HEK293 (cell line): ENCODE data around the gene PLCD3.
A peak's percentile ranks its signal among the peaks of the same experiment; 100 is the strongest.

Experiments
- CTCF ChIA-PET: fragments of 350-600 bp; formaldehyde crosslinking; extraction: SDS; loops from one replicate; lab custom pipeline; 2021; ENCODE audit warnings: antibody characterized with exemption; lab: Yijun Ruan, JAX
- POLR2A ChIA-PET: fragments of 300-600 bp; formaldehyde crosslinking; extraction: SDS; loops from one replicate; lab custom pipeline; 2020; ENCODE audit warnings: antibody characterized with exemption, inconsistent platforms; lab: Yijun Ruan, JAX
- H3K27ac ChIP-seq: fragments of 200-500 bp; sonication (Bioruptor generic); 2 replicates; pipeline ENCODE4 v1.5.1; 2014; ENCODE audit warnings: low read depth, low read length, control low read depth, inconsistent platforms; ENCODE audit errors: extremely low read depth
- H3K36me3 ChIP-seq, 2 experiments: fragments of 200-500 bp in 1 of 2; sonication (Bioruptor generic) in 1 of 2; 1 replicate in 1 of 2; 2 replicates in 1 of 2; pipeline ENCODE4 v1.5.1; 2014 to 2017; ENCODE audit warnings: inconsistent platforms in 2 of 2, low read length in 2 of 2; ENCODE audit not compliant: control insufficient read depth in 2 of 2, insufficient read depth in 1 of 2
- H3K4me1 ChIP-seq: fragments of 200-500 bp; sonication (Bioruptor generic); 2 replicates; pipeline ENCODE4 v1.5.1; 2014; ENCODE audit warnings: mild to moderate bottlenecking, low read length, inconsistent platforms; ENCODE audit not compliant: control insufficient read depth, insufficient read depth
- H3K4me3 ChIP-seq: 2 replicates; pipeline ENCODE4 v1.5.1; 2011; ENCODE audit warnings: low read depth, mild to moderate bottlenecking, control low read depth, low read length, moderate library complexity
- H3K9me3 ChIP-seq: fragments of 200-500 bp; sonication (Bioruptor generic); 2 replicates; pipeline ENCODE4 v1.5.1; 2014; ENCODE audit warnings: low read depth, low read length, inconsistent platforms; ENCODE audit not compliant: control insufficient read depth, insufficient read depth
- REPIN1 ChIP-seq: fragments of 450-650 bp; formaldehyde crosslinking; IDR thresholded peaks from 2 replicates; pipeline ENCODE4 v1.5.1; 2017; ENCODE audit warnings: missing biosample characterization, missing genetic modification characterization, low read depth
- YY2 ChIP-seq: fragments of 450-650 bp; formaldehyde crosslinking; IDR thresholded peaks from 2 replicates; pipeline ENCODE4 v1.5.1; 2016; ENCODE audit warnings: missing biosample characterization, missing genetic modification characterization
- ZBTB17 ChIP-seq: fragments of 450-650 bp; formaldehyde crosslinking; IDR thresholded peaks from 2 replicates; pipeline ENCODE4 v1.5.1; 2016; ENCODE audit warnings: missing biosample characterization, missing genetic modification characterization
- ZBTB8A ChIP-seq: fragments of 450-650 bp; formaldehyde crosslinking; IDR thresholded peaks from 2 replicates; pipeline ENCODE4 v1.5.1; 2016; ENCODE audit warnings: missing biosample characterization, missing genetic modification characterization
- ZFP41 ChIP-seq: fragments of 450-650 bp; formaldehyde crosslinking; IDR thresholded peaks from 2 replicates; pipeline ENCODE4 v1.5.1; 2016; ENCODE audit warnings: missing biosample characterization, missing genetic modification characterization, borderline replicate concordance
- ZIC2 ChIP-seq: fragments of 450-650 bp; formaldehyde crosslinking; IDR thresholded peaks from 2 replicates; pipeline ENCODE4 v1.5.1; 2016; ENCODE audit warnings: missing biosample characterization, missing genetic modification characterization
- ZNF121 ChIP-seq: fragments of 450-650 bp; formaldehyde crosslinking; IDR thresholded peaks from 2 replicates; pipeline ENCODE4 v1.5.1; 2016; ENCODE audit warnings: missing biosample characterization, missing genetic modification characterization
- ZNF221 ChIP-seq: fragments of 450-650 bp; formaldehyde crosslinking; IDR thresholded peaks from 2 replicates; pipeline ENCODE4 v1.5.1; 2017; ENCODE audit warnings: missing biosample characterization, missing genetic modification characterization, borderline replicate concordance
- ZNF350 ChIP-seq: fragments of 450-650 bp; formaldehyde crosslinking; IDR thresholded peaks from 2 replicates; pipeline ENCODE4 v1.5.0; 2017; ENCODE audit warnings: missing biosample characterization, mild to moderate bottlenecking, missing genetic modification characterization
- ZNF596 ChIP-seq: fragments of 450-650 bp; IDR thresholded peaks from 2 replicates; pipeline ENCODE4 v1.5.0; 2018; ENCODE audit warnings: missing biosample characterization, mild to moderate bottlenecking, missing genetic modification characterization, moderate library complexity
- ZNF664 ChIP-seq: fragments of 450-650 bp; formaldehyde crosslinking; IDR thresholded peaks from 2 replicates; pipeline ENCODE4 v1.5.1; 2016; ENCODE audit warnings: missing biosample characterization, missing genetic modification characterization
- ZNF747 ChIP-seq: fragments of 450-650 bp; formaldehyde crosslinking; IDR thresholded peaks from 2 replicates; pipeline ENCODE4 v1.5.1; 2016; ENCODE audit warnings: missing biosample characterization, missing genetic modification characterization
- ZNF768 ChIP-seq: fragments of 450-650 bp; formaldehyde crosslinking; IDR thresholded peaks from 2 replicates; pipeline ENCODE4 v1.5.1; 2018; ENCODE audit warnings: missing biosample characterization, mild to moderate bottlenecking, missing genetic modification characterization
- TF ChIP-seq, protein P1 (sequence below): fragments of 450-650 bp; formaldehyde crosslinking; conservative IDR thresholded peaks from 2 replicates; pipeline ENCODE4 v1.5.1; 2016; ENCODE audit warnings: low read depth, missing biosample characterization, missing genetic modification characterization
- TF ChIP-seq, protein P2 (sequence below): fragments of 450-650 bp; formaldehyde crosslinking; IDR thresholded peaks from 2 replicates; pipeline ENCODE4 v1.5.1; 2017; ENCODE audit warnings: missing biosample characterization, missing genetic modification characterization
- TF ChIP-seq, protein P3 (sequence below): fragments of 450-650 bp; formaldehyde crosslinking; IDR thresholded peaks from 2 replicates; pipeline ENCODE4 v1.5.1; 2016; ENCODE audit warnings: missing biosample characterization, missing genetic modification characterization
- TF ChIP-seq, protein P4 (sequence below): fragments of 450-650 bp; IDR thresholded peaks from 2 replicates; pipeline ENCODE4 v1.5.1; 2018; ENCODE audit warnings: missing biosample characterization, mild to moderate bottlenecking, missing genetic modification characterization
- TF ChIP-seq, protein P5 (sequence below): fragments of 450-650 bp; formaldehyde crosslinking; IDR thresholded peaks from 2 replicates; pipeline ENCODE4 v1.5.1; 2016; ENCODE audit warnings: missing biosample characterization, missing genetic modification characterization

The PLCD3 gene

DNA sequence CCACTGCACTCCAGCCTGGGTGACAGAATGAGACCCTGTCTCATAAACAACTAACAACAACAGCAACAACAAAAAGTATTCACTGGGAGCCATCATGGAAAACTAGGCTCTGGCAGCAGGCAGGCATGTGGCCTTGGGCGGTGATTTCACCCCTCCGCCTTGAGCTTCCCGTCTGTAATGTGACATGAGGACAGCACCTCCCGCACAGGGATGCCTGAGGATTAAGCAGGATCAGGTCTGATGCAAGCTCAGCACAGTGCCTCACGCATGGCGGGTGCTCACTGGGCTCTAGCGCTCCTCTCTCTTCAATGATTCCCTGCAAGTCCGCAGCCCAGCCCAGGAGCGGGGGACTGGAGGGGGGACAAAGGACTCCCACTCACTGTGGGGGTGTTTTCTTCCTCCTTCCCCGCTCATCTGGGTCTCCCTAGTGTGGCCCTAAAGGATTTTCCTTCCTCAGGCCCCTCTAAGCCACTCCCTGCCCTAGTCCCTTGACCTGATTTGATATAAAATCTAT is 2.8 kb downstream of the PLCD3 start (continued):
- TF ChIP-seq, protein P1, sequence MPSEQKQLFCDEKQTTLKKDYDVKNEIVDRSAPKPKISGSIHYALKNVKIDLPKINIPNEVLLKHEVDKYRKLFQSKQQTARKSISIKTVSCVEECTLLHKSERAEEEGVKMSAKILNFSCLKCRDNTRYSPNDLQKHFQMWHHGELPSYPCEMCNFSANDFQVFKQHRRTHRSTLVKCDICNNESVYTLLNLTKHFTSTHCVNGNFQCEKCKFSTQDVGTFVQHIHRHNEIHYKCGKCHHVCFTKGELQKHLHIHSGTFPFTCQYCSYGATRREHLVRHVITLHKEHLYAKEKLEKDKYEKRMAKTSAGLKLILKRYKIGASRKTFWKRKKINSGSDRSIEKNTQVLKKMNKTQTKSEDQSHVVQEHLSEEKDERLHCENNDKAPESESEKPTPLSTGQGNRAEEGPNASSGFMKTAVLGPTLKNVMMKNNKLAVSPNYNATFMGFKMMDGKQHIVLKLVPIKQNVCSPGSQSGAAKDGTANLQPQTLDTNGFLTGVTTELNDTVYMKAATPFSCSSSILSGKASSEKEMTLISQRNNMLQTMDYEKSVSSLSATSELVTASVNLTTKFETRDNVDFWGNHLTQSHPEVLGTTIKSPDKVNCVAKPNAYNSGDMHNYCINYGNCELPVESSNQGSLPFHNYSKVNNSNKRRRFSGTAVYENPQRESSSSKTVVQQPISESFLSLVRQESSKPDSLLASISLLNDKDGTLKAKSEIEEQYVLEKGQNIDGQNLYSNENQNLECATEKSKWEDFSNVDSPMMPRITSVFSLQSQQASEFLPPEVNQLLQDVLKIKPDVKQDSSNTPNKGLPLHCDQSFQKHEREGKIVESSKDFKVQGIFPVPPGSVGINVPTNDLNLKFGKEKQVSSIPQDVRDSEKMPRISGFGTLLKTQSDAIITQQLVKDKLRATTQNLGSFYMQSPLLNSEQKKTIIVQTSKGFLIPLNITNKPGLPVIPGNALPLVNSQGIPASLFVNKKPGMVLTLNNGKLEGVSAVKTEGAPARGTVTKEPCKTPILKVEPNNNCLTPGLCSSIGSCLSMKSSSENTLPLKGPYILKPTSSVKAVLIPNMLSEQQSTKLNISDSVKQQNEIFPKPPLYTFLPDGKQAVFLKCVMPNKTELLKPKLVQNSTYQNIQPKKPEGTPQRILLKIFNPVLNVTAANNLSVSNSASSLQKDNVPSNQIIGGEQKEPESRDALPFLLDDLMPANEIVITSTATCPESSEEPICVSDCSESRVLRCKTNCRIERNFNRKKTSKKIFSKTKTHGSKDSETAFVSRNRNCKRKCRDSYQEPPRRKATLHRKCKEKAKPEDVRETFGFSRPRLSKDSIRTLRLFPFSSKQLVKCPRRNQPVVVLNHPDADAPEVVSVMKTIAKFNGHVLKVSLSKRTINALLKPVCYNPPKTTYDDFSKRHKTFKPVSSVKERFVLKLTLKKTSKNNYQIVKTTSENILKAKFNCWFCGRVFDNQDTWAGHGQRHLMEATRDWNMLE (tag by site-specific recombination), result no peak
- TF ChIP-seq ZNF596 (tag by site-specific recombination) (0 out of 2 replicates have a peak, but pooled peaks have one; percentile 52), YY2 (tag by site-specific recombination) (peak; percentile 23; the same call in 1 of the 2 replicates), ZNF768 (tag by site-specific recombination) (no peak), ZIC2 (tag by site-specific recombination) (peak; percentile 26; the same call in 1 of the 2 replicates), ZBTB17 (tag by site-specific recombination) (peak; percentile 93), ZBTB8A (peak; percentile 51; the same call in 1 of the 2 replicates), REPIN1 (tag by site-specific recombination) (no peak)
- TF ChIP-seq, protein P2, sequence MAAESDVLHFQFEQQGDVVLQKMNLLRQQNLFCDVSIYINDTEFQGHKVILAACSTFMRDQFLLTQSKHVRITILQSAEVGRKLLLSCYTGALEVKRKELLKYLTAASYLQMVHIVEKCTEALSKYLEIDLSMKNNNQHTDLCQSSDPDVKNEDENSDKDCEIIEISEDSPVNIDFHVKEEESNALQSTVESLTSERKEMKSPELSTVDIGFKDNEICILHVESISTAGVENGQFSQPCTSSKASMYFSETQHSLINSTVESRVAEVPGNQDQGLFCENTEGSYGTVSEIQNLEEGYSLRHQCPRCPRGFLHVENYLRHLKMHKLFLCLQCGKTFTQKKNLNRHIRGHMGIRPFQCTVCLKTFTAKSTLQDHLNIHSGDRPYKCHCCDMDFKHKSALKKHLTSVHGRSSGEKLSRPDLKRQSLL (tag by site-specific recombination), result peak; percentile 83
- TF ChIP-seq, protein P3, sequence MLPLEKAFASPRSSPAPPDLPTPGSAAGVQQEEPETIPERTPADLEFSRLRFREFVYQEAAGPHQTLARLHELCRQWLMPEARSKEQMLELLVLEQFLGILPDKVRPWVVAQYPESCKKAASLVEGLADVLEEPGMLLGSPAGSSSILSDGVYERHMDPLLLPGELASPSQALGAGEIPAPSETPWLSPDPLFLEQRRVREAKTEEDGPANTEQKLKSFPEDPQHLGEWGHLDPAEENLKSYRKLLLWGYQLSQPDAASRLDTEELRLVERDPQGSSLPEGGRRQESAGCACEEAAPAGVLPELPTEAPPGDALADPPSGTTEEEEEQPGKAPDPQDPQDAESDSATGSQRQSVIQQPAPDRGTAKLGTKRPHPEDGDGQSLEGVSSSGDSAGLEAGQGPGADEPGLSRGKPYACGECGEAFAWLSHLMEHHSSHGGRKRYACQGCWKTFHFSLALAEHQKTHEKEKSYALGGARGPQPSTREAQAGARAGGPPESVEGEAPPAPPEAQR (tag by site-specific recombination), result no peak
- TF ChIP-seq, protein P4, sequence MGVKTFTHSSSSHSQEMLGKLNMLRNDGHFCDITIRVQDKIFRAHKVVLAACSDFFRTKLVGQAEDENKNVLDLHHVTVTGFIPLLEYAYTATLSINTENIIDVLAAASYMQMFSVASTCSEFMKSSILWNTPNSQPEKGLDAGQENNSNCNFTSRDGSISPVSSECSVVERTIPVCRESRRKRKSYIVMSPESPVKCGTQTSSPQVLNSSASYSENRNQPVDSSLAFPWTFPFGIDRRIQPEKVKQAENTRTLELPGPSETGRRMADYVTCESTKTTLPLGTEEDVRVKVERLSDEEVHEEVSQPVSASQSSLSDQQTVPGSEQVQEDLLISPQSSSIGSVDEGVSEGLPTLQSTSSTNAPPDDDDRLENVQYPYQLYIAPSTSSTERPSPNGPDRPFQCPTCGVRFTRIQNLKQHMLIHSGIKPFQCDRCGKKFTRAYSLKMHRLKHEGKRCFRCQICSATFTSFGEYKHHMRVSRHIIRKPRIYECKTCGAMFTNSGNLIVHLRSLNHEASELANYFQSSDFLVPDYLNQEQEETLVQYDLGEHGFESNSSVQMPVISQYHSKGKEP (tag by site-specific recombination), result peak; percentile 77
- TF ChIP-seq, protein P5, sequence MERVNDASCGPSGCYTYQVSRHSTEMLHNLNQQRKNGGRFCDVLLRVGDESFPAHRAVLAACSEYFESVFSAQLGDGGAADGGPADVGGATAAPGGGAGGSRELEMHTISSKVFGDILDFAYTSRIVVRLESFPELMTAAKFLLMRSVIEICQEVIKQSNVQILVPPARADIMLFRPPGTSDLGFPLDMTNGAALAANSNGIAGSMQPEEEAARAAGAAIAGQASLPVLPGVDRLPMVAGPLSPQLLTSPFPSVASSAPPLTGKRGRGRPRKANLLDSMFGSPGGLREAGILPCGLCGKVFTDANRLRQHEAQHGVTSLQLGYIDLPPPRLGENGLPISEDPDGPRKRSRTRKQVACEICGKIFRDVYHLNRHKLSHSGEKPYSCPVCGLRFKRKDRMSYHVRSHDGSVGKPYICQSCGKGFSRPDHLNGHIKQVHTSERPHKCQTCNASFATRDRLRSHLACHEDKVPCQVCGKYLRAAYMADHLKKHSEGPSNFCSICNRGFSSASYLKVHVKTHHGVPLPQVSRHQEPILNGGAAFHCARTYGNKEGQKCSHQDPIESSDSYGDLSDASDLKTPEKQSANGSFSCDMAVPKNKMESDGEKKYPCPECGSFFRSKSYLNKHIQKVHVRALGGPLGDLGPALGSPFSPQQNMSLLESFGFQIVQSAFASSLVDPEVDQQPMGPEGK (tag by site-specific recombination), result peak; percentile 56

DNA sequence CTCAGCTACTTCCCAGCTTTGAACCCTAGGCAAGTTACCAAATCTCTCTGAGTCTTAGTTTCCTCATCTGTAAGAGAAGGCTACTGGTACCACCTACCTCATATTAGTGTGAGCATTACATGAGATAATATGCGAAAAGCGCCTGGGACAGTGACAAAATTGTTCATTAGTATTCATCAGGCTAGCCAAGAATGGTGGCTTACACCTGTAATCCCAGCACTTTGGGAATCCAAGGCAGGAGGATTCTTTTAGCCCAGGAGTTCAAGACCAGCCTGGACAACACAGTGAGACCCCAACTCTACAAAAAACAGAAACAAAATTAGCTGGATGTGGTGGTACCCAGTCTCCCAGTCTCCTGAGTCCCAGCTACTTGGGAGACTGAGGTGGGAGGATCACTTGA is 3.3 kb downstream of the PLCD3 start:
- Histone ChIP-seq H3K9me3 (no peaks in the 10 kb centered on the region), H3K36me3 (0 out of 3 replicates have a peak, but pooled peaks cover 0 to 4% of the 10 kb centered on the region in 2 experiments), H3K4me3 (no peak overlapping the region), H3K4me1 (peaks cover 7% of the 10 kb centered on the region), H3K27ac (no peak overlapping the region)
- POLR2A ChIA-PET, result interaction anchor here (0.6 to 2.4 kb wide), 4 partner anchors 20 to 68 kb away, joined by 3 to 17 read pairs (median 4); partner anchors contain the start of genes HEXIM1, HEXIM2 and NMT1
- CTCF ChIA-PET, result interaction anchor here (0.6 to 6.2 kb wide), 11 partner anchors 10 to 208 kb away, joined by 3 to 24 read pairs (median 4); no protein-coding TSS in a partner anchor
- TF ChIP-seq ZFP41 (tag by site-specific recombination), result no peak
- peak; percentile 98 for TF ChIP-seq ZNF121 (tag by site-specific recombination)
- no peak for TF ChIP-seq ZNF221
- no peak for TF ChIP-seq ZNF350 (tag by site-specific recombination)
- no peak for TF ChIP-seq ZNF747 (tag by site-specific recombination)
- peak; percentile 91 for TF ChIP-seq ZNF664
